ENCODE data around the gene CD300LF. TPM values are rescaled to one million over a fixed set of nuclear protein-coding genes. Genes with fewer than 3 reads are reported as not detected.

CD300LF gene
- total and polyA plus RNA-seq, 9 of the 15 experiments (the other 6 are each of a cell fraction or from before 2014, with no cell fraction given): not detected

GRCh38 chr17:74671031-74671771 is 41.5 kb downstream of the CD300LF start (continued):
- TF ChIP-seq THRA (IDR thresholded peaks at IDR 0.05) (no peak), FOXP4 (CRISPR knock-in tag; IDR thresholded peaks at IDR 0.05; ENCODE audit: borderline replicate concordance) (peak; percentile 87; the same call in 1 of the 2 replicates), ZNF740 (CRISPR knock-in tag; IDR thresholded peaks at IDR 0.05) (no peak), ZNF740 (tag; IDR thresholded peaks at IDR 0.05) (no peak), SIN3A (IDR thresholded peaks at IDR 0.05; ENCODE audit: borderline replicate concordance in 2 of 2, control insufficient read depth in 1 of 2, low read depth in 2 of 2, low read length in 2 of 2) (peak; percentile 91 to 100; a peak in 3 of 4 replicates), AFF1 (IDR thresholded peaks at IDR 0.05; ENCODE audit: low read depth in 1 of 2, partially characterized antibody in 2 of 2) (peak in 1 of 2 experiments; percentile 98), REST (IDR thresholded peaks at IDR 0.05; ENCODE audit: borderline replicate concordance) (peak; percentile 100), REST (CRISPR knock-in tag; IDR thresholded peaks at IDR 0.05; ENCODE audit: low read depth) (peak; percentile 98)

Measured in K562 (cell line).